Activated T-helper 1 cell treated with anti-CD3 and anti-CD28 coated beads, Interleukin-12 subunit alpha, Interleukin-12 subunit beta, Interleukin-2, Interleukin-4 antibody, amounts not matched to agents 30 ng/mL and 10 ng/mL and 1 ng/mL, durations not matched to agents 14 hours and 24 hours and 36 hours (primary cell): ENCODE results near the gene SLC39A10. TPM values are rescaled to one million over a fixed set of nuclear protein-coding genes. Genes with fewer than 3 reads are reported as not detected.
"Not testable (repeated sequence)": the region's sequence is repeated elsewhere in the genome, so short reads cannot be mapped to it uniquely, and the experiment has no call there.

Source experiments
- DNase-seq: peaks from one replicate; pipeline ENCODE4 v3.0.0; 2021; ENCODE audit warnings: low spot score
- H3K27ac Mint-ChIP-seq: one replicate; pipeline ENCODE4 v1.8.0; 2021; ENCODE audit warnings: mild to moderate bottlenecking, mixed read lengths
- H3K27me3 Mint-ChIP-seq: one replicate; pipeline ENCODE4 v1.8.0; 2022; ENCODE audit warnings: mild to moderate bottlenecking, moderate library complexity, mixed read lengths; ENCODE audit not compliant: insufficient read depth
- H3K36me3 Mint-ChIP-seq: one replicate; pipeline ENCODE4 v1.8.0; 2021; ENCODE audit warnings: low read depth, mixed read lengths
- H3K4me1 Mint-ChIP-seq: one replicate; pipeline ENCODE4 v1.8.0; 2021; ENCODE audit warnings: low read depth, mixed read lengths
- H3K4me3 Mint-ChIP-seq: one replicate; pipeline ENCODE4 v1.8.0; 2021; ENCODE audit warnings: mild to moderate bottlenecking, moderate library complexity, mixed read lengths
- H3K9me3 Mint-ChIP-seq: one replicate; pipeline ENCODE4 v1.8.0; 2021; ENCODE audit warnings: mixed read lengths
- intact Hi-C: fragments of 100-400 bp; cut with micrococcal nuclease; formaldehyde crosslinking; loops from one replicate; pipeline ENCODE4 v1.15.1; 2024
- total RNA-seq: library from RNA; stranded (reverse); gene quantifications from 2 replicates; pipeline ENCODE4 v1.2.3, GENCODE V29; 2022

Gene SLC39A10
- total RNA-seq, 1 donor from 2014 or later, result 32.5 TPM

DNA sequence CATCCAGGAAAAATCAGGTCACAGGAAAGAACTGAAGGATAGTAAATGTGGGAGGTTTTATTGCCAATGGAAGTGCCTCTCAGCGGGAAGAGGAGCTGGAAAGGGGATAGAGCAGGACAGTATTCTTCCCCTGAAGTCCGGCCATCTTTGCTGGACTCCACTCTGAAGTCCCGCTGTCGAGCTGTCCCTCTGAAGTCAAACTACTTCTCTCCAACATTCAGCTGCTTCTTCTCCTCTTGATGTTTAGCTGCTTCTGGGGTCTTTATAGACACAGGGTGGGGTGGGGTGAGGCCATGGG is 23.5 kb upstream of the SLC39A10 start:
- H3K9me3 Mint-ChIP-seq, result no peaks in the 10 kb centered on the region
- H3K4me1 Mint-ChIP-seq, result no peaks in the 10 kb centered on the region
- H3K36me3 Mint-ChIP-seq, result peaks cover 1% of the 10 kb centered on the region
- intact Hi-C loops, result no loop called here
- H3K27ac Mint-ChIP-seq, result no peak overlapping the region
- no peak overlapping the region for H3K4me3 Mint-ChIP-seq
- no peaks in the 10 kb centered on the region for H3K27me3 Mint-ChIP-seq
- DNase-seq, result no peak

DNA sequence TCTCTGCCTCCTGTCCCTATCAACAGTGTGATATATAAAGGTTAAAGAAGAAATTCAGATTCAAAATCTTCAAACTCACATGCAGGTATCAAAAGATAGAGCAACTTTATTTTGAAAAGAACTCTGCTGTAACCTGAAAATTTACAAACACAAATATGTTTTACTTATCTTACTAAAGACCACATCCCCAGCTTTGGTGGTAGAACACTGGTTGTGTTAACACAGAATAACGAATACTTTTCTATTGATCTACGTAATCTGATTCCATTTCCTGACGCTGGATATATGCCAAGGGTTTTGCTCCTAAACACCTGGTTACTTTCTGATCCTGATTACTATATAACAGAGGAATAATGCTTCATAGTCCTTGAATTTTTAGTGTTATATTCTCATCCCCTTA is 23.1 kb upstream of the SLC39A10 start:
- Mint-ChIP-seq H3K9me3 (no peaks in the 10 kb centered on the region), H3K27ac (no peak overlapping the region), H3K4me1 (no peaks in the 10 kb centered on the region), H3K4me3 (no peak overlapping the region), H3K27me3 (no peaks in the 10 kb centered on the region), H3K36me3 (peaks cover 1% of the 10 kb centered on the region)
- intact Hi-C loops, result no loop called here
- DNase-seq, result no peak

DNA sequence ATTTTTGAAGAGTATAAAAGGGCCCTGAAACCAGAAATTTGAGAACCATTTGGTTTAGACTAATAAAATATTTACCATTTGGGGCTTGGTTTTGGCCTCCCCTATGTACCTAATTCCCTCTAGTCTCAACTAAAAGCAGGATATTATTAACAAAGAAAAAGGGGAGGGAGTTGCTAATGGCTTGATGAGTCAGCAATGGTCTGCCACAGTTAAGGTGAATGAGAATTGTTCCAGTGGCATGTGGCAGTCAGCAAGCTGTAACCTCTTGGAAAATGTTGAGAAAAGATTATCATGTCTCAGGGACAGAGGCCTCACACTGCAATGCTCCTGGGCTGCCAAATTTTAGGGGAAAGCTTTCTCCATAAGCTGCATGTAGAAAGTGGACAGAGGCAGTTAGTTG is 20.1 kb upstream of the SLC39A10 start:
- no peak overlapping the region for H3K27ac Mint-ChIP-seq
- DNase-seq, result no peak
- no peaks in the 10 kb centered on the region for H3K9me3 Mint-ChIP-seq
- no peak overlapping the region for H3K4me3 Mint-ChIP-seq
- intact Hi-C loops, result no loop called here
- H3K36me3 Mint-ChIP-seq, result peaks cover 2% of the 10 kb centered on the region
- H3K4me1 Mint-ChIP-seq, result no peaks in the 10 kb centered on the region
- no peaks in the 10 kb centered on the region for H3K27me3 Mint-ChIP-seq

DNA sequence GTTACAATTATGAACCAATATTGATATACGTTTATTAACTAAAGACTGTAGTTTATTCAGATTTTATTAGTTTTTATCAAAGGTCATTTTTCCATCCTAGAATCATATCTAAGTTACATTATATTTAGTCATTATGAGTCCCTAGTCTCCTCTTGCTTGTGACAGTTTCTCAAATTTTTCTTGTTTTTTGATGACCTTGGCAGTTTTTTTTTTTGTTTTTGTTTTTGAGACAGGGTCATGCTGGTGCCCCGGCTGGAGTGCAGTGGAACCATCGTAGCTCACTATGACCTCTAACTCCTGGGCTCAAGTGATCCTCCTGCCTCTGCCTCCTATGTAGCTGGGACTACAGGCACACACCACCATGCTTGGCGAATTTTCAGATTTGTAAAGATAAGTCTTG is 18.3 kb upstream of the SLC39A10 start:
- H3K4me3 Mint-ChIP-seq, result no peak overlapping the region
- peaks cover 6% of the 10 kb centered on the region for H3K4me1 Mint-ChIP-seq
- H3K27me3 Mint-ChIP-seq, result no peaks in the 10 kb centered on the region
- H3K9me3 Mint-ChIP-seq, result no peaks in the 10 kb centered on the region
- DNase-seq, result no peak
- H3K36me3 Mint-ChIP-seq, result peaks cover 2% of the 10 kb centered on the region
- H3K27ac Mint-ChIP-seq, result no peak overlapping the region
- intact Hi-C loops, result no loop called here

DNA sequence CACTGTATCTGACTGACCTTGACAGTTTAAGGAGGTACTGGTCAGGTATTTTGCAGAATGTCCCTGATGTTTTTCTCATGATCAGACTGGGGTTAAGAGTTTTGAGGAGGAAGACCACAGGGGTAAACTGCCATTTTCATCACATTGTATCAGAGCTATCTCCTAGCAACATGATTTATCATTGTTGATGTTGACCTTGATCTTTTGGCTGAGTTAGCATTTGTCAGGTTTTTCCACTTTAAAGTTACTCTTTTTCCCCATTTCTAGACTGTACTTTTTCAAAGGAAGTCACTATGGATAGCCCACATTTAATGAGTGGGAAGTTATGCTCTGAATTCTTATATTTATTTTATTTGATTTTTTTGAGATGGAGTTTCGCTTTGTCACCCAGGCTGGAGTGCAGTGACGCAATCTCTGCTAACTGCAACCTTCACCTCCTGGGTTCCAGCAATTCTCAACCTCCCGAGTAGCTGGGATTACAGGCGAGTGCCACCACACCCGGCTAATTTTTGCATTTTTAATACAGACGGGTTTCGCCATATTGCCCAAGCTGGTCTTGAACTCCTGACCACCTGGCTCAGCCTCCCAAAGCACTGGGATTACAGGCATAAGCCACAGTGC is 17.7 kb upstream of the SLC39A10 start:
- peaks cover 2% of the 10 kb centered on the region for H3K36me3 Mint-ChIP-seq
- no peaks in the 10 kb centered on the region for H3K27me3 Mint-ChIP-seq
- H3K4me3 Mint-ChIP-seq, result no peak overlapping the region
- H3K4me1 Mint-ChIP-seq, result peaks cover 6% of the 10 kb centered on the region
- intact Hi-C loops, result no loop called here
- no peaks in the 10 kb centered on the region for H3K9me3 Mint-ChIP-seq
- DNase-seq, result no peak
- no peak overlapping the region for H3K27ac Mint-ChIP-seq

DNA sequence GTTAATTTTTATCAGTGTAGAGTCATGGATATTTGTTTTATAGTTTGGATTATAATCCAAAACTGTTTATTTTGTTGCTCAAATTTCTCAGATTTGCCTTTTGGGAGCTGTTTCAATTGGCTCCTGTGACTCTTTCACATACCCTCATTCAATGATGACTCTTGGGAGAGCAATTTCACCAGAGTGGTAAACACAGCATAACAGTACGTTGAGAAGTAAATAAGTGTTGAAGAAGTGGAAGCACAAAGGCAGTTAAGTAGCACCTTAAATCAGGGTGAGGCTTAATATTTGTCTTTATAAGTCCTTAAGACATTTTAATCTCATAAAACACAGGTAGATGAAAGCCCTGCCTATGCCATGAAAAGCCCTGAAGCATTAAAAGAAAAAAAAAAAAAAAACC is 17.1 kb upstream of the SLC39A10 start:
- no peak overlapping the region for H3K4me3 Mint-ChIP-seq
- peaks cover 2% of the 10 kb centered on the region for H3K36me3 Mint-ChIP-seq
- H3K27me3 Mint-ChIP-seq, result no peaks in the 10 kb centered on the region
- peaks cover 6% of the 10 kb centered on the region for H3K4me1 Mint-ChIP-seq
- H3K9me3 Mint-ChIP-seq, result no peaks in the 10 kb centered on the region
- no peak for DNase-seq
- intact Hi-C loops, result no loop called here
- no peak overlapping the region for H3K27ac Mint-ChIP-seq

DNA sequence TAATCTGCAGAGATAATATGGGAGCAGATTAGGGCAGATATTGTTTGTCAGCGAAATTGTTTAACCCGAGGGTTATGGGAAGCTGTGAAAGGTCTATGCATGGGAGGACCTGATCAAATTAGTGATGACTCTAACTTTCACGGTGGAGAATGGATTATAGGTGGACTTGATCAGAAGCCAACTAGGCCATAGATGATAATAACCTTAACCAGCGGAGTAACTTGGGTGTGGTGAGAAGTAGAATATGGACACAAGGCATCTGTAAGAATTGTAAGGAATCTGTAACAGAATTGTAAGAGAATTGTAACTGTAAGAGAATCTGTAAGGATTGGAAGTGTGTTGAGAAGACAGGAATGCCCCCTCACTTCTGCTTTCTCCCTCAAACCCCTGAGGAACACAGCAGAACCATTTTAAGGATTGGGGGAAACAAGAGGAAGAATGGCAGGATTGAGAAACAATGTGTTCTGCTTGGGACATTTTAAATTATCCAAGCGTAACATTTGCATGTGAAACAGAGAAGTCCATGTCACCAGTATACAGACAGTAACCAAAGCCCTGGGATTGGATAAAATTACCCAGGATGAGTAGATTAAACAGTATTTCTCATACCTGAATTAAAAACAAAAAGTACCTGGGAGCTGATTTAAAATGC is 14.9 kb upstream of the SLC39A10 start:
- DNase-seq, result no peak
- intact Hi-C loops, result no loop called here
- Mint-ChIP-seq H3K27me3 (no peaks in the 10 kb centered on the region), H3K36me3 (peaks cover 2% of the 10 kb centered on the region), H3K4me3 (no peak overlapping the region), H3K9me3 (no peaks in the 10 kb centered on the region), H3K27ac (no peak overlapping the region), H3K4me1 (peaks cover 6% of the 10 kb centered on the region)

DNA sequence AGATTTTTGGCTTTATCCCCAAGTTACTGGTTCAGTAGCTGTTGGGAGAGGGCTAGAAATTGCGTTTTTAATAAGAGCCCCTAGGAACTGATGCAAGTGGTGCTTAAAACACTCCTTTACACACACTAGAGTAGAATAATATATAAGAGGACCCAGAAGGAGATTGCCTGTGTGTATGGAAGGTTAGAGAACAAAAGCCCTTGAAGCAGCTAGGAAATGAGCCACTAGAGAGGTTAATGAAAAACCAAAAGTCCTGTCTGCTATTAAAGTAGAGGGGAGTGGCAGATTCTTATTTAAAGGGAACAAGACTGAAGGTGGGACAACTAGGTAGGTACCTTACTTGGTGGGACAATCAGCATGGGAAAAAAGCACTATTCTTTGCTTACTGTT is 14.4 kb upstream of the SLC39A10 start:
- peaks cover 6% of the 10 kb centered on the region for H3K4me1 Mint-ChIP-seq
- no peaks in the 10 kb centered on the region for H3K27me3 Mint-ChIP-seq
- no peaks in the 10 kb centered on the region for H3K9me3 Mint-ChIP-seq
- H3K4me3 Mint-ChIP-seq, result no peak overlapping the region
- no peak for DNase-seq
- peaks cover 2% of the 10 kb centered on the region for H3K36me3 Mint-ChIP-seq
- H3K27ac Mint-ChIP-seq, result no peak overlapping the region
- intact Hi-C loops, result no loop called here

DNA sequence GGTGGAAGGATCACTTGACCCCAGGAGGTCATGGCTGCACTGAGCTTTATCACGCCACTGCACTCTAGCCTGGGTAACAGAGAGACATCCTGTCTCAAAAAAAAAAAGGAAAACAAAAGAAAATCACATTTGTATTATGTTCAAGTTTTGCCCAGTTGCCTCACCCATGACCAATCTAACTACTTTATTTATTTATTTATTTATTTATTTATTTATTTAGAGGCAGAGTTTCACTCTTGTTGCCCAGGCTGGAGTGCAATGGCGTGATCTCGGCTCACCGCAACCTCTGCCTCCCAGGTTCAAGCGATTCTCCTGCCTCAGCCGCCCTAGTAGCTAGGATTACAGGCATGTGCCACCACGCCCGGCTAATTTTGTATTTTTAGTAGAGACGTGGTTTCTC is 12.3 kb upstream of the SLC39A10 start:
- H3K36me3 Mint-ChIP-seq, intact Hi-C loops: not testable (repeated sequence)

DNA sequence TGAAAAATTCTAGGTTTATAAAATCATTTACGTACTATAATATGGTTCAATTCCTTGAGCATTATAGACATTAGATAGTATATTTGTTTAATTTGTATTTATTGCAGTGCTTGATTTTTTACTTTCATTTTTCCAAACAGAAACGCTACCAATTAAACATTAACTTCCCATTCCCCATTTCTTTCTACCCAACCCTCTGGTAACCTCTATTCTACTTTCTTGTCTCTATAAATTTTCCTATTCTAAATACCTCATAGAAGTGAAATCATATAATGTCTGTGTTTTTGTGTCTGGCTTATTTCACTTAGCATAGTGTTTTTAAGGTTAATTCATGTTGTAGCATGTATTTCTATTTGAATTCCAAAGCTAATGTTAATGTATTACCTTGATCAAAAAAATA is 11.6 kb upstream of the SLC39A10 start:
- intact Hi-C loops, result no loop called here
- Mint-ChIP-seq H3K4me1 (peaks cover 24% of the 10 kb centered on the region), H3K27me3 (no peaks in the 10 kb centered on the region), H3K4me3 (no peak overlapping the region), H3K36me3 (peaks cover 2% of the 10 kb centered on the region), H3K27ac (no peak overlapping the region), H3K9me3 (no peaks in the 10 kb centered on the region)
- DNase-seq, result no peak

More for the DNA sequence above, 12.3 kb upstream of the SLC39A10 start:
- not testable (repeated sequence) for H3K9me3 Mint-ChIP-seq, H3K27ac Mint-ChIP-seq, H3K4me3 Mint-ChIP-seq, DNase-seq, H3K27me3 Mint-ChIP-seq
- H3K4me1 Mint-ChIP-seq, result peaks cover 17% of the 10 kb centered on the region

DNA sequence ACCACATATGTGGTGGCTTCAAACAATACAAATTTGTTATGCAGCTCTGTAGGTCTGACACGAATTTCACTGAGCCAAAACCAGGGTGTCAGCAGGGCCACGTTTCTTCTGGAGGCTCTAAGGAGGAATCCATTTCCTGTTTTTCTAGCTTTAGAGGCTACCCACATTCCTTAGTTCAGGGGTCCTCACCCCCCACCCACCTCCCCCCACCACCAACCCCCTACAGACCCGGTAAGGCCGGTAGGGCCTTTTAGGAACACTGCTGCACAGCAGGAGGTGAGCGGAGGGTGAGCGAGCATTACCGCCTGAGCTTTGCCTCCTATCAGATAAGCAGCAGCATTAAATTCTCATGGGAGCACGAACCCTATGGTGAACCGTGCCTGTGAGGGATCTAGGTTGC is 10.6 kb upstream of the SLC39A10 start:
- H3K36me3 Mint-ChIP-seq, result peaks cover 2% of the 10 kb centered on the region
- no peaks in the 10 kb centered on the region for H3K9me3 Mint-ChIP-seq
- H3K4me1 Mint-ChIP-seq, result peaks cover 26% of the 10 kb centered on the region
- no peaks in the 10 kb centered on the region for H3K27me3 Mint-ChIP-seq
- no peak overlapping the region for H3K27ac Mint-ChIP-seq
- no peak for DNase-seq
- intact Hi-C loops, result no loop called here
- no peak overlapping the region for H3K4me3 Mint-ChIP-seq

DNA sequence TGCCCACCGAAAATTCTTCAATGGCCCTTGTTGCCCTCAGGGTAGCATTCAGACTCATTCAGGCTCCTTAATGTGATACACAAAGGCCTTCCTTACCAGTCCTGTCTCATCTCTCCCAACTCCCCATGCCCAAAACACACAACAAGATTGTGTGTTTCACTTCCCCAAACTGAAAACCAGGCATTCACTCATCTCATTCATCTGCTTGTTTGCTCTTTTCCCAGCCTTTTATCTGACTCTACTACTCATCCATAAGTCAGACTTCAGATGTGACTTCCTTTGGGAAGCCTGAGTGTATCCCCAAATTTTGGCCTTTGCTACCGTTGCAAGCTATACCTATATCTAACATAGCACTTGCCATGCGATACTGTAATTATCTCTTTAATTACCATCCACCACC is 9.7 kb upstream of the SLC39A10 start:
- no peak overlapping the region for H3K27ac Mint-ChIP-seq
- no peak for DNase-seq
- no peaks in the 10 kb centered on the region for H3K36me3 Mint-ChIP-seq
- H3K27me3 Mint-ChIP-seq, result no peaks in the 10 kb centered on the region
- intact Hi-C loops, result no loop called here
- peaks cover 26% of the 10 kb centered on the region for H3K4me1 Mint-ChIP-seq
- peaks cover 4% of the 10 kb centered on the region for H3K9me3 Mint-ChIP-seq
- no peak overlapping the region for H3K4me3 Mint-ChIP-seq

DNA sequence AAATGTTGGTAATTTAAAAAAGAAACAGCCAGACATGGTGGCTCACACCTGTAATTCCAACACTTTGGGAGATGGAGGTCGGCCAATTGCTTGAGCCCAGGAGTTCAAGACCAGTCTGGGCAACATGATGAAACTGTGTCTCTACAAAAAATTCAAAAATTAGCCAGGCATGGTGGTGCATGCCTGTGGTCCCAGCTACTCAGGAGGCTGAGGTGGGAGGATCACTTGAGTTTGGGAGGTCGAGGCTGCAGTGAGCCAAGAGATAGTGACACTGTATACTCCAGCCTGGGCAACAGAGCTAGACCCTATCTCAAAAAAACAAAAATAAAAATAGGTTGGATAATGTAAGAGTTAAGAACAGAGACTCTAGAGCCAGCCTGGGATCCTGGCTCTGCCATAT is 8.7 kb upstream of the SLC39A10 start:
- intact Hi-C loops, H3K36me3 Mint-ChIP-seq, H3K4me3 Mint-ChIP-seq, DNase-seq, H3K27me3 Mint-ChIP-seq, H3K27ac Mint-ChIP-seq, H3K9me3 Mint-ChIP-seq: not testable (repeated sequence)
- peaks cover 20% of the 10 kb centered on the region for H3K4me1 Mint-ChIP-seq

DNA sequence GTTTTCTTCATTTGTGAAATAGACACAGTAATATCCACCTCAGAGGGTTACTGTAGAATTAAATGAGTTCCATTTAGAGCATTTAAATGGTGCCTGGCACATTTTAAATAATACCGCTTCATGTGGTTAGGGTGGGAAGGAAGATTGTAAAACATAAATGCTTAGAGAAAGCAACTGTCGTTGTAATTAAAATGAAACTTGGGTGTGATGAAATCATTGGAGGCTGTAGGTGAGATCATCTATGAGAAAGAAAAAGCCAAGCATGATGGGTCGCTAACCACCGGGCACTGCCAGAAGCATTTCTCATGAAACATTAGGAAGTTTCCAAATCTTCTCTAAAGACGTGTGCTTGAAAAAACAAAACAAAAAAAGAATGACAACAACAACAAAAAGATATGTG is 8.2 kb upstream of the SLC39A10 start:
- H3K27me3 Mint-ChIP-seq, result no peaks in the 10 kb centered on the region
- intact Hi-C loops, result no loop called here
- H3K36me3 Mint-ChIP-seq, result no peaks in the 10 kb centered on the region
- peaks cover 4% of the 10 kb centered on the region for H3K9me3 Mint-ChIP-seq
- H3K4me1 Mint-ChIP-seq, result peaks cover 19% of the 10 kb centered on the region
- no peak overlapping the region for H3K27ac Mint-ChIP-seq
- no peak for DNase-seq
- no peak overlapping the region for H3K4me3 Mint-ChIP-seq
